IPS-NIHi7 (cell line): Measurements from ENCODE around the gene RPS18.

ENCODE experiments used
- DNase-seq: peaks from one replicate; pipeline ENCODE4 v3.0.0; 2012; ENCODE audit warnings: mixed read lengths; ENCODE audit errors: extremely low spot score

Gene RPS18

DNA sequence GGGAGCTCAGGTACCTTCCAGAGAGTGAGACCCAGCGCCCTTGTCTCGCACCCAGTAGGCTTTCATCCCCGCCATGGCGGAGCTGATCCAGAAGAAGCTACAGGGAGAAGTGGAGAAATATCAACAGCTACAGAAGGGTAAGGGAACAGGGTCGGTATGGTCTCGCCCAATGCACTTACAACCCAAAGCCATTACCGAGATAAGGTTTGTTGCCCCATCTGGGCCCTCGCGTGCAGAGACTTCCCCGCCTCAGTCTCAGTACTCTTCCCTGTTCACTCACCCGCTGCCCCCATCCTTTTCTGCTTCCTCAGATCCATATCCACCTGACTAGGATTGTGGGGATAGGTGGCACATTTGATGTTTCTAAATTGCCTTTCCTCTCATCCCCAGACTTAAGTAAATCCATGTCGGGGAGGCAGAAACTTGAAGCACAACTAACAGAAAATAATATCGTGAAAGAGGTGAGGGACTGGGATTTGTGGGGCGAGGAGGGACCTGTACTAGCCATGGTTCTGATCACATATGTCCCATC, 18.0 kb downstream of the RPS18 start:
- DNase-seq: no peak

DNA sequence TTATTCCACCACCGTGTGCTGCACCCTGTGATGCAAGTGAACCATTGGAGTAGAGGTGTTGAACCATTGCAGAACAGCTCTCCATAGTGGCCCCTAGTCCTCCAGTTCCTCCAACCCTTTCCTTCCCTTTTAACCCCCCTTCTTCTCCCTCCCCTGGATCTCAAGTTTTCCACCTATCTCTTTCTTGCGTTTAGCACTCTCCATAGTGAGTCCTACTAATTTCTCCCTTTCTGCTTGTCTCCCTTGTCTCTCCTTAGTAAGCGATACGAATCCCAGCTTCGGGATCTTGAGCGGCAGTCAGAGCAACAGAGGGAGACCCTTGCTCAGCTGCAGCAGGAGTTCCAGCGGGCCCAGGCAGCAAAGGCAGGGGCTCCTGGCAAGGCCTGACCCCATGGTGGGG, 18.6 kb downstream of the RPS18 start:
- DNase-seq: no peak

DNA sequence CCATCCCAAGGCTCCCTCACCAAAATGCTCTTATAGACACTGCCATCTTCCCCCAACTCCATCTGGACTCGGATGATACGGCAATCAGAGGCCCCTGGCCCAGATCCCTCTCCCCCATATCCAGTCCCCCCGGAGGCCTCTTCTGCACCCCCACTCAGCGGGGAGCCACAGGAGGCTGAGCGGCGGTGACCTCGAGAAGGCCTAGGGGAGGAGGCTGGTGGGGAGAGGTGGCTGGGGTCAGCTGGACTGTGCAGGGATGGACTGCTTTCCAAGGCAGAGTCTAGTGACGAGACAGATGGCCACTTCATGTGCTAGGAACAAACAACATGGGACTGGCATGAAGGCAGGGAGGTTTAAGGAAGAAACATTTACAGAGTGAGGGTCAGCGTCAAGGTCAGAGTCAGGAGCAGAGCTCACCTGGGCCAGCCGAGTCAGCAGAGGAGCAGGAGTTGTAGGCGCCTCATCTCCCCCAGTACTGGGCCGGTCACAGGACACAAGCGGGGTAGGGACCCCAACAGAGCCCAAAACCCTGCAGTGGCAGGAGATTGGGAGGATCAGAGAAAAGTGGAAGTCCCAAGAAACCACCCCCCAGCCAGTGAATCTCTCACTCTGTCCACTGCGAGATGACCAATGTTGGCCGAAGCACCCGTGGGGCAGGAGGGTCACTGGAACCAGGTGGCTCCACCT, 21.3 kb downstream of the RPS18 start:
- DNase-seq: no peak

DNA sequence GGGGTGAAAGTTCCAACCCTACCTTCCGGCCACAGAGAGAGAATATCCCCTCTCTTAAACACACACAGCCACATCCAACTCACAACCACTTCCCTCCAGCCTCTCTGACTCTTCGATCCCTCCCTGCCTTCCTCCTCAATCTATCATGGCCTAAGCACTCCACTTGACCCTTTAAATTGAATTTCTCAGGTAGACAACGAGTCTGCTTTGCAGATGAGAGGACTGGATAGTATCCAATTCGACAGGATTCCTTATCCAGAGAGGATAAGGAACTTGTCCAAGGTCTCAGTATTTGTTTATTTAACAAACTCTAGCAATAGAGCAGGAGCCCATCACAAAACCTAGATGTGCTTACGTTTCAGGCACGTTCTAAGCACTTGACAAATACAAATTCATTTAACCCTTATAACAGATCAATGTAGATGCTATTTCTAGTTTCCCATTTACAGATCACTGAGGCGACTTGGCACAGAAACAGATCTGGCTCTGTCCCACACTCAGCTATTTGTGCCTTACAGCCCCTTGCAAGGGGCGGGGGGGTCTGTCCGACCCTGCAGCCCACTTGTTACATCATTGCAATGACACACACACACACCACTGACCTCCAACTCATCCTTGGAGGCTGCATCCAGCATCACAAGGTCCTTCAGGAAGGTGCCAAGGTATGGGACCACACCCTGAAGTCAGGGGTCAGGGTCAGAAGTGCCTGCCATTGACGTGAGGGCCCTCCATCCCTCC, 22.4 kb downstream of the RPS18 start:
- no peak for DNase-seq

DNA sequence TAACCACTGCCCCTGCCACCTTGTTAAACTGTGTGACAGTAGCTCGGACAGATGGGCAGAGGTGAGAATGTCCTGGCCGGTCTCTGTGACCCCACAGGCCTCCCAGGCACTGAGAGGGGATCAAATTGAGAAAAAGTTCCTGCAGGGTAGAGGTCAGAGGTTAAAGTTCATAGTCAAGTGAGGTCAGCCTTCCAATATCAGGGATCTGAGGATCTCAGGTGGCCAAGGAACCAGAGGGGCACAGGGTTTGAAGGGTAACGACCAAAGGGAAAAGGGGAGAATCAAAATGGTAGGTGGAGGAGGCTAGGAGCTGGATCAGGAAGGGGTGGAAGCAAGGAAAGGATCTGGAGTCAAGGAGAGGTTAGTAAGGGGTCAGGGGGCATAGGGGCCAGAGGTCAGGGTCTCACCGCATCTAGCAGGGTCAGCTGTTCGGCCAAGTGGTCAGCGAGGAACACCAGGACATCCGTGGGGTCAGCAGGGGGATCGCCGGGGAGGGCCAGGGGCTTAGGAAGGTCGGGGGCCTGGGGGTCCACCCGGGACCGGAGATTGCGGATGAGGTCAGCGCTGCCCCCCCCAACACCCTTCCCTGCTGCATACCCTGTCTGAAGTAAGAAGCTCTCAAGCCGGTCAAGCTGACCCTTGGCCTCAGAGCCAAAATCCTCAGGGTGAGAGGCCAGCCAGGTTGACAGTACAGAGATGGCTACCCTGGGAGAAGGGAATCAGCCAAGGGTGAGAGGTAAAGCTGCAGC, 23.9 kb downstream of the RPS18 start:
- no peak for DNase-seq

DNA sequence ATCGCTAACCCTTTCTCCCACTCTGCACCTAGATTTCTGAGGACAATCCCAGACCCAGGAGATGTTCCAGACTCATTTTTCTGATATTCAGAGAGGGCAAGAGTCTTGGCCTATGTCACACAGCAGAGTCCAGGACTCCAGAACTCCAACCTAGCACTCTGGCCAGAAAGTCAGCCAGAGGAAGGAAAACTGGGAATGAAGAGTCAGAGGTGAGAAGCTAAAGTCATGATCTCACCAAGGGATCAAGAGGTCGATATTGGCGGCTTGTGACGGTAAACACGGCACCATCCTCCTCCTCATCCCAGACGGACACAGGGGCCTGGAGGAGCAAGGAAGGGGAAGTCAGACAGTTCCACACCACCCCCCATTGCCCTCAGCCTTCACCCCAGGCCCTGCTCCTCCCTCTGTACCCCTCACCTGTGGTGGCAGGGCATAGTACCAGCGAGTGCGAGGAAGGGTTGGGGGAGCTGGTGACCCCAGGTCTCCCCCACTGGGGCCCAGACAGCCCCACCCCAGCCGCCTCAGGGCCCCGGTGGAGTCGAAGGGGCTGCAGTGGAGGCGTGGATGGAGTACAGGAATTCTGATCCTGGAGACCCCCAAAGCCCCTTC, 25.0 kb downstream of the RPS18 start:
- DNase-seq: no peak

DNA sequence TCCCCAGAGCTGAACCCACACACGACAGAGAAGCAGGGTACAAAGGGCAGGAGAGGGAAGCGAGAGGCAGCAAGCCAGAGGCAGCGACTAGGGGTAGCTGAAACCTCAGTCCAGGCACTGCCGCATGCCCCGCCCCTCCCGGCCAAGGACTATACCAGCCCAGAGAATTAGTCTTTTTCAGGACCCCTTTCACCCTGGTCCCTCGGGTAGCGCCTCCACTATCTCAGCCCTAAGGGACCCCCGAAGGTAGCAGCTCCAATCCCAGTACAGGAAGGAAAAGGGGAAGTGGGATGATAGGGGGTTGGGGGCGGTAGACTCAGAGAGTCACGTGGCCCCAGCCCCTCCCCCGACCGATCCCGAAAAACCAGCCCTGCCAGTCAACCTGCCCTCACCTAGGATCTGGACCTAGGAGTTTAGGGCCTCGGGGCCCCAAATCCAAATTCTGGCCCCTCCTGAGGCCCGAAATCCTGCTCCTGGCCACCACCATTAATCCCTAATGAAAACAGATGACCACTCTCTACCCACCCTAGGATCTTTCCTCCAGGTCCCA, 25.6 kb downstream of the RPS18 start:
- DNase-seq: peak; percentile 82

DNA sequence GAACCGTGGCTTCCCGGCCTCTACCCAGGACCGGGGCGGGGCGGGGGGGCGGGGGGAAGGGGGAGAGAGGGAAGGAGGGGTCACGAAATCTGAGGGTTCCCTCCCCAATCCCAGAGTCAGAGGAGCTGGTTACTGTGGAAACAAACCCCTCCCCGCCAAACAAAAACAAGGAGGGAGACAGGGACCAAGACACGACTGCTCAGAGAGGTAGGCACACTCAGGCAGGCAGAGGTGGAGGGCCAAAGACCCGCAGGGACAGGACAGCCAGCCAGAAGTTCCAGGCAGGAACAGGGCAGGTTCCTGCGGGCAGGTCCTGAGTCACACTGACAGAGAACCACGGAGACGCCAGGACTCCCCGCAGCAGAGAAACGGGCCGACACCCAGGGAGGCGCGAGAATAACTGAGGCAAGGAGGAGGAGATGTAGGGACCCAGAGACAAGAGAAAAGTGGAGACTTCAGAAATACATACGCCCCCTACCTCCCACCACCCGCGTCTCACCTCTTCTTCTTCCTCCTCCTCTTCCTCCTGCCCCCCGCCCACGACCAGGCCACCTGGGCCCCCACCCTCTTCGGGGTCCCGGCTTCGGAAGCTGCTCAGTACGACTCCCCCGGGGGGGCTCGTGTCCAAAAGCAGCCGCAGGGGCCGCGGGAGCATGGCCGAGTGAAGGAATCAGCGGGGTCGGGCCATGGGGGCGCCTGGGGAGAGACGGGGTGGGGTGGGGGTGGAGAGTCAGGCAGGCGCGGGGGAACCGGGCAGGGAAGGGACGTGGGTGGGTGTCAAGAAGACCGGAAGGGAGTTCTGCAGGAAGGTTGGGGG, 26.3 kb downstream of the RPS18 start:
- DNase-seq: peak; percentile 82

DNA sequence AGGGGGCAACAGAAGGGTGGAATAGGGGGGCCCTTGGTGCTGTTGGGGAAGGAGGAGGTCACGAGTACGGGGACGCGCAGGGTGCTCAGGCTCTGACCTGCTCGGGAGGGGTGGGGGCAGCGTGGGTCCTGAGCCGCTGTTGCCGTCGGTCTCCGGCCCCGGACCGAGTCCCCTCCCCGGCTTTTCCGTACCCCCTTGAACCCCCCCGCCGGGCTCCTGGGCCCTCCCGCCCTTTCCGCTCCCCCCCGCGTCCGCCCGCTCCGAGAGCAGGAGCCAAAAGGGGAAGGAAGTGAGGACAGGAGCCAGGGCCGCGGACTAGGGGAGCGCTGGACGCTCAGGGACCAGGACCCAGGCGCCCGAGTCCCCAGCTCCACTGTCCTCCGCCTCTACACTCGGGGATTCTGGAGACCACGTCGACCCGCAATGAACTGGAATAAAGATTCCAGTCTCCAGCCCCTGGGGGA, 26.9 kb downstream of the RPS18 start, which contains the start of gene RGL2:
Gene RGL2 (minus strand): TSS at position 170 of the 464 bp plus-strand sequence. CDS start 332 bp downstream, outside the sequence.
- DNase-seq: peak; percentile 31

DNA sequence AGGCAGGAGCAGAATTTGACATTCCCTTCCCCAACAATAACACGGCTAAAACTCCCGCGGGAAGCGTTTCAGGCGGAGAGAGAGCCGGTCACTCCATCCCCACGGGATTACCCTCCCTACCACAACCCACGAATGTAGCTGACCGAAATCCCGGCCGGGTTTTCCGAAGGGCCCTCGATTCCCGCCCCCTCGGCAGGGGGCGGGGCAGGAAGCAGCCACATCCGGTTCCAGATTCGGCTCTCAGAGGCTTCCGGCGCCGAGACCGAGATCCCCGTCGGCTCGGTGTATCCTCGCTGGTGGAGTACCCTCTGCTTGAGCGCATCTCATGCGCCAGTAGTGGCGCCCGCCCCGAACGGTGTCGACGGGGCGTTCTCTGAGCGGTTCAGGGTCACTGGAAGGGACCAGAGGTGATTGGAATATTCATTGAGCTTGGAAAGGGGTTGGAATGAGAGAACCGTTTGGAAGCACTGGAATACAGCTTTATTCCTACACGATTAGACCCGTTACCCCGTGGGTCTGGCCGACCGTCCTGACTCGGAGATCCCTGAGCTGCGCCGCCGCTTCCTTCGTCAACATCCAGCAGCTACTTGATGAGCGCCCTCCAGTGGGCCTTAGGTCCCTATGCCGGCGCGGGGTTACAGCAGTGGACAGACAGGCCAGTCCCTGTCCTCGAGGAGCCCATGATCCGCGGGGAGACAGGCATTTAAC, 27.5 kb downstream of the RPS18 start:
- DNase-seq: peak; percentile 78

DNA sequence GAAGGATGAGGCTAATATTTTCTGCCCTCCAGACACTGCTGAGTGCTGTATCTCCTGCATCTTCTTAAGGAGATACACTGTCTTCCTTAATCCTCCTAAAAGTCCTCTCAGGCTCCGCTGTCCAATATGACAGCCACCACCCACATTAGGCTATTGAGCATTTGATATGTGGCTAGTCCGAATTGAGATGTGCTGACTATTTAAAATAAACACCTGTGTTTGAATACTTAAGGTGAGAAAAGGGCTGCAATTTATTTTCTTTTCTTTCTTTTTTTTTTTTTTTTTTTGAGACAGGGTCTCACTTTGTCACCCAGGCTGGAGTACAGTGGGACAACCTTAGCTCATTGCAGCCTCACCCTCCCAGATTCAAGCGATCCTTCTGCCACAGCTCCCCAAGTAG, 30.0 kb downstream of the RPS18 start:
- no peak for DNase-seq

DNA sequence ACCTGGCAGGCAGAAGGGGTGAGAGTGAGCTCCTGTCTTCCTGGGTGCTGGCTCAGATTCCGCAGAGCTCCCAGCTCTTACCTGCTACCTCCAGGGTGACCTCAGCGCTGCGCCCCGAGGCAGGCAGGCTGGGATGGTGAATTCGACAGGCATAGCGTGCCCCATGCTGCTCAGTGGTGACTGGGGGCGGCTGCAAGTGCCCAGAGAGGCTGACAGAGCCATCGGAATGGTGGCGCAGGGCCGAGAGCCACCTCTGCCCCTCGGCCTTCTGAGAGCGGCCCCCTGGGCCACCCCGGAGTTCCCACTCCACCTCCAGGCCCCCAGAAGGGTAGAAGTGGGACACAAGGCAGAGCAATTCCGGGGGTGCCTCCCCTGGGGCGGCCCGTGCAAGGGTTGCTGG, 32.3 kb downstream of the RPS18 start:
- no peak for DNase-seq

DNA sequence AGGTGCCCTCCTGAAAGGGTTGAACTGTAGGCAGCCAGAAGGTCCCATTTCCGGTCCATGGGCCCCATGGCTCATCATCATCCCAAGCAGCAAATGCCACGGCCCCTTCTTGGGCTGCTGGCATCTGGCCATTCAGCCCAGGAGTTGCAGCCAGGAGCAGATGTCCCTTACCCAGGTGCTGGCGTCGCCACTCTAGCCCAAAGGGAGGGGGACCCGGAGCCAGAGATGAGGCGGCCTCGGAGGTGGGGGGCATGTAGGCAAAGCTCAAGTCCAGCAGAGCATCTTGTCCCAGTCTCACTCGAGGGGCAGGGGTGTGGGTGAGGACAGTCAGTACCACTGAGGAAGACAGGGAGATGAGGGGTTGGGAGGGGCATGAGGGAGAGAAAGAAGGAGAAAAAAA, 33.2 kb downstream of the RPS18 start:
- no peak for DNase-seq

DNA sequence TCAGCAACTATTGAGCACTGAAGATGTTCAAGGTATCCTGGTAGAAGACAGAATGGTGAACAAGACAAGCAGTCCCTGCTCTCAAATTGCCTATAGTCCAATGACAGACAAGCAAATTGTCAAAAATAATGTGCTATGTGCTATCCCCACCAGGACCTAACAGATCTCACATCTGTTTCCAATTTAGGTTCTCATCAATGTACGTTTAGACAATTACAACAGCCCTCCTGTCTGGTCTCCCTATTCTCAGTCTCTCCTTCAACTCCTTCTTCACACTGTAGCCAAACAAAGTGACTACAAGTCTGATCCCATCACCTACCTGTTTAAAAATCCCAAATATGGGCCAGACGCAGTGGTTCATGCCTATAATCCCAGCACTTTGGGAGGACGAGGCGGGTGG, 34.5 kb downstream of the RPS18 start:
- no peak for DNase-seq

DNA sequence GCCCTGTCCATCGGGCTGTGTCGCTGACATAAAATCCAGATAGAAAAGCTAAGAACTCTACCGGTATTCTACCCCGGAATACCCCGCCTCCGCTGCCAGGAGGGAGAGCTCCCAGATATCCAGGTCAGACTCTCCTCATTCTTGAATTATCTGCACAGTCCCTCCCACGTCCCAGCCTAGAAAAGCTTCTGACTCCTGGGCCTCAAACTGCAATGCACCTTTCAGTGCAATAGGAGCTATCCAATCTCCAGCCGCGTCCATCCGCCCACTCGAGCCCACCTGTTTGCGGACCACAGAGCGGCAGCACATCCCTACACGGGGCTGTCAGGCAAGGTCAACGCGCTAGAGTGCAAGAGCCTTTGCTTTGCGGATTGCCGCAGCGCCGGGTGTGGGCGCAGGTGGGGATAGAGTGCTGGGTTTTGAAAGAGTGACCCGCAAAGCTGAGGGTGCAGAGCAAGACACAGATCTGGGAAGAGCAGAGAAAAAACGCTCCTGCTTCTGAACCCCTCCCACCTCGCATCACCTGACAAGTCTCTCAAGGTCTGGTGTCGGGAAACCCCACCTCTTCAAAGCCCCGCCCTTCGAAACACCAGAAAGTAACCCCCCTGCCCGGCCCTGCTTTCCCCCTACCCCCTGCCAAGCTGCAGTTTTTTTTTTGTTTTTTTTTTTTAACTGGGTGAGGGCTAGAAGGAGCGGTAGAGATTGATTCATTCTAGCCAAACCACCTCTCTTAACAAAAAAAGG, 40.7 kb downstream of the RPS18 start:
- DNase-seq: peak; percentile 86

DNA sequence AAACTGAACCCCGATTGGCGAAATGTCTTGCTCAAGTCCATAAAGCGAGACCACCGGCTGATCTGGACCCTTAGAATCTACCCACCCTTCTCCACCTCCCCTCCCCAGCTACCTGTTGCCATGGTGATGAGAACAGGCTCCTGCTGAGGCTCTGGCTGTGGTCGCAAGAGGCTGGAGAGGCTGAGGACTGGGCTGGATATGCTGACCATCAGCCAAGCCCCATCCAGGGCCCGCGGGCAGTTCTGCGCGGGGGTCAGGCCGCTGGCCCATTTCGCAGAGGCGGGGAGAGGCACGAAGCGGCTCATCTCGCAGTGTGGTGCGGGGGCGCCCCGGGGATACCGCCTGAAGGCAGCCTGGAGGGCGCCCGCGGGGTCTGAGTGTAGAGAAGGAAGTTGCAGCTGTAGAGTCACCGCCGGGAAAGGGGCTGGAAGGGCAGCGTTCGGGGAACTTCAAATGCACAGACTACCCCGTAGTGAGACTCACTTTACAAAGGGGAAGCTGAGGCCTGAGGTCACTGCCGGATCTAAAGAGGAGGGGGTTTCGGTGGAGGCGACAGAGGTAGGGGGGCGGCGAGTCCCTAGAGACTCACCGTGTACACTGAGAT, 41.3 kb downstream of the RPS18 start:
- DNase-seq: peak; percentile 48

DNA sequence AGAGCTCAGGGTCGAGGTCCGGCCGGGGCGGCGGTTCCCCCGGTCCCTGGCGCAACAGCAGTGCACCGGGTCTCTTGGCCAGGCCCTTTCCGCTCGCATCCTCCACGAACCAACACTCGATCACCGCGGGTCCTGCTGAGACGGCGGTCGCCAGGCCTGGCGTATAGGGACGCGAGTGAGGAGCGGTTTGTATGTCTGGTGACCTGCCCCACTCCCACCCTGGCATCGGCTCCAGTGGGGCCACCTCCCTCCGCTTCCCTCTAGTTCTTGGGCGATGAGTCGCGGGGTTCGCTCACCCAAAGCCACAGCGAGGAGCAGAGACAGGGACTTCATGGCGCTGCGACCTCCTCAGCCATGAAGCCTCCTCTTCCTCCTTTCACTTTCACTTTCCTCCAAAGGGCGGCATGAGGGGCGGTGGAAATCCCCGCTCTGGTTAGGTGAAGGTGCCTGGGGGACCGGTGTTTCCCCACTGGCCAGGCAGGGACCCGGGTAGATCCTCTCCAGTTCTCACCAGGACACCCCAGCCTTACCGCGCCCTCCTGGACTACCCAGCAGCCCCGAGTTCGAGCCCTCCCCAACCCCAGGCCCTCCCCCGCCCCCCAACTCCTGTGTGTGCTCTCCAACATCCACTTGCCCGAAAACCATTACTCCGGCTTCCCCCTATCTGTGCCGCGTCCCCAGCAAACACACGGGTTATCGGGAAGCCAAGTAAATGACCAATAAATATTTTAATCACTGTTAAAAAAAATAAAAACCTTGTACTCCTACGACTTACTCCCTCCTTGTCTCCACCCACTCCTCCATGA, 42.0 kb downstream of the RPS18 start, which contains the start of gene TAPBP:
Gene TAPBP (minus strand): TSS at position 370 of the 806 bp plus-strand sequence. CDS start 37 bp downstream, at position 333.
- peak; percentile 25 for DNase-seq

DNA sequence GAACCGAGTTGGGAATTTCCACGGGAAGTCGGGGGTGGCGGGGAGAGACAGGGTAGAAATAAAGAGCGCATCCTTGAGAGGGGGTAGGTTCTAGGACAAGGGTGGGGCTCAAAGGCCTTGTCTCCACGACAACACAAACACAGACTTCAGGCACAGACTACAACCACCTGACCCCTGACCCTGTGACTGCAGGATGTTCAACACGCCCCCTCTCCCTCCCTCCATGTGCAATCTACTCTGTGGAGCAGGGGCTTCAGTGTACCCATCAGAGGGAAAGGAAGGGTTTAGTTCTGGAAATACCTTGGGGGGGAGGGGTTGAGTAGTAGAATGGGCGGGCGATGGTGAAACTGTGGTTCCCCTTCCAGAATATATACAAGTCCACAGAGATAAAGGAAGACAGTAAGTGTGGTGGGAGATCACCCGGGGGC, 42.7 kb downstream of the RPS18 start:
- DNase-seq: peak; percentile 40
